ENCODE measurements around the gene CEP19.

CEP19 gene

GRCh38 chr3:196660381-196661166, 51.5 kb downstream of the CEP19 start:
- no peaks in the 10 kb centered on the region for H3K9me3 ChIP-seq (ENCODE audit: control insufficient read depth, low read depth, low read length)
- H3K4me1 ChIP-seq (ENCODE audit: control insufficient read depth, low read depth, low read length), result no peaks in the 10 kb centered on the region
- H3K4me3 ChIP-seq (ENCODE audit: low read length), result no peak overlapping the region
- no peak overlapping the region for H3K9ac ChIP-seq (ENCODE audit: low read length)
- no peaks in the 10 kb centered on the region for H3K27me3 ChIP-seq (ENCODE audit: control insufficient read depth, insufficient read depth, low read length)
- H3K27ac ChIP-seq (ENCODE audit: low read length), result no peak overlapping the region
- no peaks in the 10 kb centered on the region for H3K36me3 ChIP-seq (ENCODE audit: control insufficient read depth, low read depth, low read length)

DNA sequence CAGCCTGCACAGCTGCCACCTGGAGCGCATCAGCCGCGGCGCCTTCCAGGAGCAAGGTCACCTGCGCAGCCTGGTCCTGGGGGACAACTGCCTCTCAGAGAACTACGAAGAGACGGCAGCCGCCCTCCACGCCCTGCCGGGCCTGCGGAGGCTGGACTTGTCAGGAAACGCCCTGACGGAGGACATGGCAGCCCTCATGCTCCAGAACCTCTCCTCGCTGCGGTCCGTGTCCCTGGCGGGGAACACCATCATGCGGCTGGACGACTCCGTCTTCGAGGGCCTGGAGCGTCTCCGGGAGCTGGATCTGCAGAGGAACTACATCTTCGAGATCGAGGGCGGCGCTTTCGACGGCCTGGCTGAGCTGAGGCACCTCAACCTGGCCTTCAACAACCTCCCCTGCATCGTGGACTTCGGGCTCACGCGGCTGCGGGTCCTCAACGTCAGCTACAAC, 52.1 kb downstream of the CEP19 start:
- H3K9me3 ChIP-seq (ENCODE audit: control insufficient read depth, low read depth, low read length), result no peaks in the 10 kb centered on the region
- H3K27ac ChIP-seq (ENCODE audit: low read length), result no peak overlapping the region
- H3K36me3 ChIP-seq (ENCODE audit: control insufficient read depth, low read depth, low read length), result no peaks in the 10 kb centered on the region
- H3K27me3 ChIP-seq (ENCODE audit: control insufficient read depth, insufficient read depth, low read length), result no peaks in the 10 kb centered on the region
- H3K4me1 ChIP-seq (ENCODE audit: control insufficient read depth, low read depth, low read length), result no peaks in the 10 kb centered on the region
- no peak overlapping the region for H3K9ac ChIP-seq (ENCODE audit: low read length)
- no peak overlapping the region for H3K4me3 ChIP-seq (ENCODE audit: low read length)

Measured in iPS-18a (cell line).